ENCODE results near the gene USP3. TPM values are rescaled to one million over a fixed set of nuclear protein-coding genes. Genes with fewer than 3 reads are reported as not detected.

USP3 gene
- total RNA-seq, 1 experiment from 2014 or later = 70.2 TPM

DNA sequence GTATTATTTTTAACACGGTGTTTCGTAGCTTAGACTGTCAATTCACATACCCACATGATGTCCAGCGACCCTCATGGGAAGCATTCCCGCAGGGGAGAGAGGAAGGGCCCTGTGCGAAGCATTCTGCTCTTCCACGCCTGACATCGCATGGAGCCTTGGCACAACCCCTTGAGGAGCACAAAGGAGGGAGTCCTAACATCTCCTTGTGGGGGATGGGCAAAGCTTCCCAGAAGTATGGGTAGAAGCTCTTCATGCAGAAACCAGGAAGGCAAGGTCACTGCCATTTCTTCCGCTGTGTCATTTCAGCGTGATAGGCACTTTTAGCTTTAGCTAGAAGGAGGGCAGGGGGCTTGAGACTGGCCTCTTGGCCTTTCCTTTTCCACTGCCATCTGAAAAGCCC is 28.7 kb upstream of the USP3 start:
- intact Hi-C loops (cut with micrococcal nuclease) = loop anchor here (1.0 kb wide), 1 partner anchor 28 kb away; no protein-coding TSS in a partner anchor
- CTCF ChIA-PET = interaction anchor here (0.5 to 2.8 kb wide), 8 partner anchors 9 to 592 kb away, joined by 3 to 22 read pairs (median 4); partner anchors contain the start of gene USP3

DNA sequence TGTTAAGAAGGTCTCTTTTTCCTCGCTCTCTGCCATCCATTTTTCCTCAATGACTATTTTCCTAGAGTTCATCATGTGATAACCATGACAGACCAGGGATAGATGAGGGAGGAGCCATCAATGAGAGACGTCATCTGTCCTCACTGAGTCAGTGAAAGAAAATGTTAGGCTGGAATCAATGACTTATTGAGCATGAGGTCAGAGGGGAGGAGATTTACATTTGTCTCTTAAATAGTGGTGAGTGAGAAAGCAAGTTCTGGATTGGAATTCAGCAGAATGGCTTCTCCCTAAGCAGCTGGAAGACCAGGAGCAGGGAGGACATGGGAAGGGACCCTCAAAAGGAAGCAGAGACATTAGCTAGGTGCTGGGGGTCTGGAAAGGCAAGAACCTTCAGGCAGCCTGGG is 28.2 kb upstream of the USP3 start:
- peak; percentile 58 for DNase-seq (ENCODE audit: unreplicated experiment)
- H3K4me1 Mint-ChIP-seq (ENCODE audit: insufficient read depth, unreplicated experiment) = peaks cover 21% of the 10 kb centered on the region
- peak overlapping the region; percentile 21 for H3K27ac Mint-ChIP-seq (ENCODE audit: low read depth, unreplicated experiment)
- CTCF ChIA-PET = interaction anchor here (0.5 to 2.8 kb wide), 7 partner anchors 10 to 592 kb away, joined by 3 to 22 read pairs (median 4); partner anchors contain the start of gene USP3
- POLR2A ChIA-PET = interaction anchor here (1.0 to 2.7 kb wide), 8 partner anchors 8 to 618 kb away, joined by 3 to 26 read pairs (median 4); partner anchors contain the start of genes CIAO2A and USP3
- BruUV-seq (replicated peaks) = no TSS peak
- peaks cover 5% of the 10 kb centered on the region for H3K36me3 Mint-ChIP-seq (ENCODE audit: insufficient read depth, unreplicated experiment)
- H3K27me3 Mint-ChIP-seq (ENCODE audit: insufficient read depth, unreplicated experiment) = no peaks in the 10 kb centered on the region
- no peak overlapping the region for H3K4me3 Mint-ChIP-seq (ENCODE audit: unreplicated experiment)
- H3K9me3 Mint-ChIP-seq (ENCODE audit: unreplicated experiment) = no peaks in the 10 kb centered on the region
- intact Hi-C loops (cut with micrococcal nuclease) = loop anchor here (1.0 kb wide), 1 partner anchor 27 kb away; no protein-coding TSS in a partner anchor
- TF ChIP-seq, protein P1, sequence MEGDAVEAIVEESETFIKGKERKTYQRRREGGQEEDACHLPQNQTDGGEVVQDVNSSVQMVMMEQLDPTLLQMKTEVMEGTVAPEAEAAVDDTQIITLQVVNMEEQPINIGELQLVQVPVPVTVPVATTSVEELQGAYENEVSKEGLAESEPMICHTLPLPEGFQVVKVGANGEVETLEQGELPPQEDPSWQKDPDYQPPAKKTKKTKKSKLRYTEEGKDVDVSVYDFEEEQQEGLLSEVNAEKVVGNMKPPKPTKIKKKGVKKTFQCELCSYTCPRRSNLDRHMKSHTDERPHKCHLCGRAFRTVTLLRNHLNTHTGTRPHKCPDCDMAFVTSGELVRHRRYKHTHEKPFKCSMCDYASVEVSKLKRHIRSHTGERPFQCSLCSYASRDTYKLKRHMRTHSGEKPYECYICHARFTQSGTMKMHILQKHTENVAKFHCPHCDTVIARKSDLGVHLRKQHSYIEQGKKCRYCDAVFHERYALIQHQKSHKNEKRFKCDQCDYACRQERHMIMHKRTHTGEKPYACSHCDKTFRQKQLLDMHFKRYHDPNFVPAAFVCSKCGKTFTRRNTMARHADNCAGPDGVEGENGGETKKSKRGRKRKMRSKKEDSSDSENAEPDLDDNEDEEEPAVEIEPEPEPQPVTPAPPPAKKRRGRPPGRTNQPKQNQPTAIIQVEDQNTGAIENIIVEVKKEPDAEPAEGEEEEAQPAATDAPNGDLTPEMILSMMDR (IDR thresholded peaks at IDR 0.05; ENCODE audit: unreplicated experiment) = no peak

More for the DNA sequence above, 28.7 kb upstream of the USP3 start:
- no peak for DNase-seq (ENCODE audit: unreplicated experiment)
- peaks cover 21% of the 10 kb centered on the region for H3K4me1 Mint-ChIP-seq (ENCODE audit: insufficient read depth, unreplicated experiment)
- peak overlapping the region; percentile 21 for H3K27ac Mint-ChIP-seq (ENCODE audit: low read depth, unreplicated experiment)
- no peaks in the 10 kb centered on the region for H3K9me3 Mint-ChIP-seq (ENCODE audit: unreplicated experiment)
- POLR2A ChIA-PET = interaction anchor here (0.8 to 2.7 kb wide), 10 partner anchors 8 to 618 kb away, joined by 3 to 26 read pairs (median 3); partner anchors contain the start of genes CIAO2A and USP3
- H3K27me3 Mint-ChIP-seq (ENCODE audit: insufficient read depth, unreplicated experiment) = no peaks in the 10 kb centered on the region
- TF ChIP-seq, protein P1 (IDR thresholded peaks at IDR 0.05; ENCODE audit: unreplicated experiment) = no peak
- BruUV-seq (replicated peaks) = TSS peak; percentile 34
- H3K4me3 Mint-ChIP-seq (ENCODE audit: unreplicated experiment) = no peak overlapping the region
- H3K36me3 Mint-ChIP-seq (ENCODE audit: insufficient read depth, unreplicated experiment) = peaks cover 5% of the 10 kb centered on the region

DNA sequence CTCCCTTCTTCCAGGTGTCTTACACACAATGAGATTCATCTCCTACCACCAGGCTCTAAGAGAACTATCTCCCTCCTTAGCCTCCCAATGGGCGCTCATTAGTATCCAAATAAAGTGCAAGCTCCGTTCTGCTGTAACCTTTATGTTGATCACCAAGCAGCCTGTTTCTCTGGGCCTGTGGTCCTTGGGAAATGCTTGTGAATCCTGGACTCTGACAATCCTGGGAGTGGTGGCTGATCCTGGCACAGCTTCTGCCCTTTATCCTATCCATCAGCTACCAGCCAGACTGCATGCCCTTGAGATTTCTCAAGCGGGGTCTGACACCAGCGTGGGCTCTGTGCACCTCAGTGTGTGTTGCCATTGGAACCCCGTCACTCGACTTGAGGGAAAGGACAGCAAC is 26.1 kb upstream of the USP3 start:
- ChIA-PET POLR2A (interaction anchor here (0.7 to 1.2 kb wide), 2 partner anchors 23 to 121 kb away, joined by 3 read pairs; no protein-coding TSS in a partner anchor), CTCF (no interaction called here)
- intact Hi-C loops (cut with micrococcal nuclease) = no loop called here
- no peaks in the 10 kb centered on the region for H3K9me3 Mint-ChIP-seq (ENCODE audit: unreplicated experiment)
- DNase-seq (ENCODE audit: unreplicated experiment) = no peak
- H3K27ac Mint-ChIP-seq (ENCODE audit: low read depth, unreplicated experiment) = no peak overlapping the region
- H3K4me1 Mint-ChIP-seq (ENCODE audit: insufficient read depth, unreplicated experiment) = peaks cover 27% of the 10 kb centered on the region
- H3K4me3 Mint-ChIP-seq (ENCODE audit: unreplicated experiment) = no peak overlapping the region
- H3K27me3 Mint-ChIP-seq (ENCODE audit: insufficient read depth, unreplicated experiment) = no peaks in the 10 kb centered on the region
- TF ChIP-seq, protein P1 (IDR thresholded peaks at IDR 0.05; ENCODE audit: unreplicated experiment) = no peak
- no TSS peak for BruUV-seq (replicated peaks)
- peaks cover 5% of the 10 kb centered on the region for H3K36me3 Mint-ChIP-seq (ENCODE audit: insufficient read depth, unreplicated experiment)

DNA sequence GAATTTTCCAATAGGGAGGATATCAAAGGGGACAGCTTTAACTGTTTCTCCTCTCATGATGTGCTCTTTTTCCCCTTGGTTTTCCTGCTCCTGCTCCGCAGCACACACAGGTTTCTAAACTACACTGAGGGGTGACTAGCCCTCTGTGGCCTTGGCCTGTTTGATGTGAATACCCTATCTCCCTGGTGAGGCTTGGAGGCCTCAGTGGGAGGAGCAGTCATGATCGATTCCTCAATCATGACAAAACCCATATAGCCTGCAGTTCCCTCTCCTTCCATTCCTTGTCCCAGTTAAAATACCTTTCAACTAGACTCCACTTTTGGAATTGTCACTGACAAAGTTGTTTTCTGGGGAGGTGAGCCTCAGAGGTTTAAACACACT is 24.0 kb upstream of the USP3 start:
- TF ChIP-seq, protein P1 (IDR thresholded peaks at IDR 0.05; ENCODE audit: unreplicated experiment) = no peak
- POLR2A ChIA-PET = interaction anchor here (4.0 to 6.7 kb wide), 2 partner anchors 16 to 24 kb away, joined by 30 to 222 read pairs; partner anchors contain the start of gene USP3
- intact Hi-C loops (cut with micrococcal nuclease) = no loop called here
- H3K9me3 Mint-ChIP-seq (ENCODE audit: unreplicated experiment) = no peaks in the 10 kb centered on the region
- H3K27ac Mint-ChIP-seq (ENCODE audit: low read depth, unreplicated experiment) = no peak overlapping the region
- no peak overlapping the region for H3K4me3 Mint-ChIP-seq (ENCODE audit: unreplicated experiment)
- H3K36me3 Mint-ChIP-seq (ENCODE audit: insufficient read depth, unreplicated experiment) = peaks cover 5% of the 10 kb centered on the region
- DNase-seq (ENCODE audit: unreplicated experiment) = no peak
- no peaks in the 10 kb centered on the region for H3K27me3 Mint-ChIP-seq (ENCODE audit: insufficient read depth, unreplicated experiment)
- BruUV-seq (replicated peaks) = no TSS peak
- CTCF ChIA-PET = interaction anchor here (1.3 to 2.7 kb wide), 2 partner anchors 14 to 25 kb away, joined by 3 to 13 read pairs; no protein-coding TSS in a partner anchor
- H3K4me1 Mint-ChIP-seq (ENCODE audit: insufficient read depth, unreplicated experiment) = peaks cover 20% of the 10 kb centered on the region

Data from MCF 10A (cell line).